HepG2 (cell line): ENCODE data around the gene PSMB10. TPM values are rescaled to one million over a fixed set of nuclear protein-coding genes. Genes with fewer than 3 reads are reported as not detected.

Source experiments
- CTCF ChIP-seq: sonication (generic); formaldehyde crosslinking; IDR thresholded peaks from 2 replicates; pipeline ENCODE4 v1.5.0; 2020; ENCODE audit warnings: mild to moderate bottlenecking, missing genetic modification reagents, moderate library complexity
- GFI1 ChIP-seq: sonication (generic); formaldehyde crosslinking; IDR thresholded peaks from 2 replicates; pipeline ENCODE4 v1.5.0; 2020; ENCODE audit warnings: missing genetic modification reagents, mild to moderate bottlenecking, borderline replicate concordance
- GRHL1 ChIP-seq: sonication (generic); formaldehyde crosslinking; conservative IDR thresholded peaks from 2 replicates; pipeline ENCODE4 v1.8.0; 2022; ENCODE audit warnings: missing genetic modification reagents
- KAT7 ChIP-seq: IDR thresholded peaks from 2 replicates; pipeline ENCODE4 v1.6.1; 2018; ENCODE audit warnings: borderline replicate concordance, missing compliant biosample characterization
- KDM4B ChIP-seq: sonication (generic); formaldehyde crosslinking; IDR thresholded peaks from 2 replicates; pipeline ENCODE4 v1.4.0; 2020; ENCODE audit warnings: missing genetic modification reagents
- NFE2 ChIP-seq: sonication (generic); formaldehyde crosslinking; IDR thresholded peaks from 2 replicates; pipeline ENCODE4 v1.4.0; 2020; ENCODE audit warnings: missing genetic modification reagents
- PATZ1 ChIP-seq: sonication (generic); formaldehyde crosslinking; IDR thresholded peaks from 2 replicates; pipeline ENCODE4 v1.4.0; 2020; ENCODE audit warnings: missing genetic modification reagents
- RFXANK ChIP-seq: IDR thresholded peaks from 2 replicates; pipeline ENCODE4 v1.6.1; 2016
- SRSF4 ChIP-seq: fragments of 200-400 bp; formaldehyde crosslinking; IDR thresholded peaks from one replicate; pipeline ENCODE4 v1.6.1; 2018; ENCODE audit warnings: mild to moderate bottlenecking, low read depth, low read length, moderate library complexity; ENCODE audit not compliant: poor library complexity, severe bottlenecking
- TMF1 ChIP-seq: sonication (generic); formaldehyde crosslinking; IDR thresholded peaks from 2 replicates; pipeline ENCODE4 v1.8.1; 2022; ENCODE audit warnings: low read depth, missing genetic modification reagents
- TRIM24 ChIP-seq: sonication (generic); formaldehyde crosslinking; IDR thresholded peaks from 2 replicates; pipeline ENCODE4 v1.8.0; 2022; ENCODE audit warnings: mild to moderate bottlenecking, missing genetic modification reagents
- ZBTB34 ChIP-seq: sonication (generic); formaldehyde crosslinking; IDR thresholded peaks from 2 replicates; pipeline ENCODE4 v1.8.0; 2022; ENCODE audit warnings: mild to moderate bottlenecking, missing genetic modification reagents
- ZHX1 ChIP-seq: sonication (generic); formaldehyde crosslinking; IDR thresholded peaks from 2 replicates; pipeline ENCODE4 v1.8.1; 2022; ENCODE audit warnings: low read depth, mild to moderate bottlenecking, missing genetic modification reagents
- ZNF20 ChIP-seq: sonication (generic); formaldehyde crosslinking; IDR thresholded peaks from 2 replicates; pipeline ENCODE4 v1.4.0; 2020; ENCODE audit warnings: mild to moderate bottlenecking, moderate library complexity, missing genetic modification reagents
- ZNF260 ChIP-seq: sonication (generic); formaldehyde crosslinking; IDR thresholded peaks from 2 replicates; pipeline ENCODE4 v1.4.0; 2020; ENCODE audit warnings: missing genetic modification reagents, low read depth, mild to moderate bottlenecking, borderline replicate concordance
- ZNF335 ChIP-seq: sonication (generic); formaldehyde crosslinking; IDR thresholded peaks from 2 replicates; pipeline ENCODE4 v1.4.0; 2020; ENCODE audit warnings: missing genetic modification reagents
- ZNF564 ChIP-seq: sonication (generic); formaldehyde crosslinking; IDR thresholded peaks from 2 replicates; pipeline ENCODE4 v1.8.1; 2023; ENCODE audit warnings: mild to moderate bottlenecking, missing genetic modification reagents
- ZNF740 ChIP-seq: sonication (generic); formaldehyde crosslinking; IDR thresholded peaks from 2 replicates; pipeline ENCODE4 v1.4.0; 2020; ENCODE audit warnings: missing genetic modification reagents
- polyA plus RNA-seq, 8 experiments: library from polyadenylated mRNA; depleted of rRNA in 3 of 8; stranded (reverse) in 7 of 8; unstranded in 1 of 8; fragments of >200 nt; fragmentation: Illumina TruSeq in 4 of 8; extraction: Trizol in 4 of 8; gene quantifications; 2 replicates each; pipeline versions ENCODE4 v1.2.1 to v1.2.3, GENCODE V29; 2011 to 2016; ENCODE audit warnings: low read depth in 4 of 8, missing spikeins in 1 of 8, mixed read lengths in 1 of 8; ENCODE audit not compliant: insufficient read depth in 1 of 8
- total RNA-seq, 5 experiments: library from RNA; depleted of rRNA; stranded (reverse); fragments of >200 nt; fragmentation: Illumina TruSeq; extraction: Trizol; gene quantifications; 2 replicates each; pipeline ENCODE4 v1.2.3, GENCODE V29; 2016; ENCODE audit warnings: low read depth in 1 of 5

The PSMB10 gene
- total and polyA plus RNA-seq, 2 of the 13 experiments (the other 11 are each of a cell fraction or from before 2014, with no cell fraction given) = 12.7 to 65.9 TPM

GRCh38 chr16:67892899-67893742 lies 43.5 kb downstream of the PSMB10 start, which contains the start of gene PSKH1 (continued):
- TF ChIP-seq ZNF335 (CRISPR knock-in tag) (0 out of 2 replicates have a peak, but pooled peaks have one; percentile 31), GFI1 (CRISPR knock-in tag) (no peak; the same call in 1 of the 2 replicates), ZBTB34 (CRISPR knock-in tag) (peak; percentile 41; the same call in 1 of the 2 replicates), ZNF20 (CRISPR knock-in tag) (no peak; the same call in 1 of the 2 replicates), ZNF740 (no peak), SRSF4 (no peak), CTCF (CRISPR knock-in tag) (peak; percentile 12; the same call in 1 of the 2 replicates), ZNF564 (CRISPR knock-in tag) (peak; percentile 71; the same call in 1 of the 2 replicates), GRHL1 (no peak), TRIM24 (CRISPR knock-in tag) (no peak), NFE2 (CRISPR knock-in tag) (no peak), TMF1 (CRISPR knock-in tag) (peak; percentile 88), PATZ1 (CRISPR knock-in tag) (0 out of 2 replicates have a peak, but pooled peaks have one; percentile 7), ZNF260 (no peak), ZHX1 (CRISPR knock-in tag) (peak; percentile 64), KDM4B (CRISPR knock-in tag) (no peak), KAT7 (CRISPR knock-in tag) (no peak), RFXANK (CRISPR knock-in tag) (no peak)
